Astrocyte (in vitro differentiated cells and primary cell): Measurements from ENCODE around the gene KCNMA1. TPM values are rescaled to one million over a fixed set of nuclear protein-coding genes. Genes with fewer than 3 reads are reported as not detected.

ENCODE experiments used
- DNase-seq: peaks from one replicate; pipeline ENCODE4 v3.0.0-alpha.2; 2010; ENCODE audit warnings: low read depth
- FAIRE-seq: peaks from 2 replicates; lab custom pipeline; 2011; peaks lifted over from hg19 to GRCh38; lab: Jason Lieb, UNC
- H2AFZ ChIP-seq: 2 replicates; pipeline ENCODE4 v1.6.0; 2012; ENCODE audit warnings: low read depth, low read length, inconsistent platforms
- H3K27ac ChIP-seq: 2 replicates; pipeline ENCODE4 v1.5.1; 2011; ENCODE audit warnings: low read depth, low read length, inconsistent platforms
- H3K27me3 ChIP-seq: 2 replicates; pipeline ENCODE4 v1.6.0; 2011; ENCODE audit warnings: low read length, inconsistent platforms; ENCODE audit not compliant: insufficient read depth
- H3K36me3 ChIP-seq: 2 replicates; pipeline ENCODE4 v1.5.1; 2011; ENCODE audit warnings: low read length, inconsistent platforms; ENCODE audit not compliant: insufficient read depth
- H3K4me1 ChIP-seq: 2 replicates; pipeline ENCODE4 v1.5.1; 2011; ENCODE audit warnings: low read length, inconsistent platforms; ENCODE audit not compliant: insufficient read depth
- H3K4me2 ChIP-seq: 2 replicates; pipeline ENCODE4 v1.6.0; 2012; ENCODE audit warnings: low read length, inconsistent platforms
- H3K4me3 ChIP-seq: 2 replicates; pipeline ENCODE4 v1.5.1; 2011; ENCODE audit warnings: low read depth, mild to moderate bottlenecking, low read length, inconsistent platforms; ENCODE audit not compliant: insufficient read depth
- H3K79me2 ChIP-seq: 2 replicates; pipeline ENCODE4 v1.6.0; 2012; ENCODE audit warnings: mild to moderate bottlenecking, low read length, inconsistent platforms; ENCODE audit not compliant: insufficient read depth
- H3K9ac ChIP-seq: 2 replicates; pipeline ENCODE4 v1.6.0; 2012; ENCODE audit warnings: mild to moderate bottlenecking, low read length, inconsistent platforms
- H3K9me3 ChIP-seq: 2 replicates; pipeline ENCODE4 v1.5.1; 2012; ENCODE audit warnings: low read depth, mild to moderate bottlenecking, low read length, inconsistent platforms; ENCODE audit not compliant: insufficient read depth
- H4K20me1 ChIP-seq: 2 replicates; pipeline ENCODE4 v1.6.0; 2012; ENCODE audit warnings: low read length, inconsistent platforms; ENCODE audit not compliant: insufficient read depth
- H3K27ac Mint-ChIP-seq: one replicate; pipeline ENCODE4 v1.8.0; 2021; ENCODE audit warnings: mild to moderate bottlenecking, mixed read lengths; ENCODE audit not compliant: unreplicated experiment
- H3K27me3 Mint-ChIP-seq: one replicate; pipeline ENCODE4 v1.8.0; 2021; ENCODE audit warnings: low read depth, mixed read lengths; ENCODE audit not compliant: unreplicated experiment
- H3K36me3 Mint-ChIP-seq: one replicate; pipeline ENCODE4 v1.8.0; 2021; ENCODE audit warnings: low read depth, mixed read lengths; ENCODE audit not compliant: unreplicated experiment
- H3K4me1 Mint-ChIP-seq: one replicate; pipeline ENCODE4 v1.8.0; 2021; ENCODE audit warnings: low read depth, mixed read lengths; ENCODE audit not compliant: unreplicated experiment
- H3K4me3 Mint-ChIP-seq: one replicate; pipeline ENCODE4 v1.8.0; 2021; ENCODE audit warnings: mild to moderate bottlenecking, moderate library complexity, mixed read lengths; ENCODE audit not compliant: unreplicated experiment
- H3K9me3 Mint-ChIP-seq: one replicate; pipeline ENCODE4 v1.8.0; 2021; ENCODE audit warnings: mild to moderate bottlenecking, mixed read lengths; ENCODE audit not compliant: unreplicated experiment
- EZH2 ChIP-seq: IDR thresholded peaks from 2 replicates; pipeline ENCODE4 v1.6.1; 2012; ENCODE audit warnings: mild to moderate bottlenecking, low read length, inconsistent platforms; ENCODE audit not compliant: insufficient read depth
- total RNA-seq: library from RNA; stranded (reverse); gene quantifications from 2 replicates; pipeline ENCODE4 v1.2.1, GENCODE V29; 2021
- TF ChIP-seq, protein P1 (sequence below): IDR thresholded peaks from 2 replicates; pipeline ENCODE4 v1.5.1; 2011; ENCODE audit warnings: low read depth, mild to moderate bottlenecking, inconsistent platforms, low read length, moderate library complexity; ENCODE audit not compliant: insufficient read depth

KCNMA1 gene
- total RNA-seq, 1 donor from 2014 or later: 45.8 TPM

DNA sequence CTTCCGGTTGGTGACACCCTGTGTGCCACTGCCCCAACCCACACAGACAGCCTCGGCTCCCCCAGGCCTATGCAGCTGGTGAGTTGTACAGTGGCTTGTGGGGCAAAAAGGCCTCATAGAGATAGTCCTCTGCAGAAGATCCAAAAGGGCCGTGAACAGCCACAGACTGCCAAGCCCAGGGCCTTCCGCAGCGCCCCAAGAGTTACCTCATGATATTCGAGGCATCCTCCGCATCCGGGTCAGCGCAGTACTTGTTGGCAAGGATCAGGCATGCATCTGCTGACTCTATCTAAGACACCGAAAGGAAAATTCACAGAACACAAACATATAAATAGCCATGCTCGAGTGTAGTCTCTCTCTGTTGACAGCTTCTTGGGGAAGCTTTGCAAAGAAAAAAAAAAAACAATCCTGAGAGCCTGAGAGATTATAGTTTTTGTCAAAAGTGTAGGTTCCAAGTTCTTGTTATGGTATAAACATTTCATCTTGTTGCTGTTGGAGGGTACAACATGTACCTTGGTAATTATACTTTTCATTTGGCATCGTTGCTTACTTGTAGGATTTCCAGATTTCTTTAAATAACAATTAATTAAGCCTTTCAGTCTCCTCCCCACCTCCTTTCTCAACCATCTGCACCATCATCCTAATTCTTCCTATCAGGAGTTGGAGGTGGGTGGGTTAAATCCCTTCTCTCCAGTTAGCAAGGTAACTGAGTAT lies 553.0 kb downstream of the KCNMA1 start:
- no peaks in the 10 kb centered on the region for H3K79me2 ChIP-seq
- Mint-ChIP-seq H3K4me1 (no peaks in the 10 kb centered on the region), H3K4me3 (no peak overlapping the region), H3K27me3 (no peaks in the 10 kb centered on the region), H3K27ac (no peak overlapping the region), H3K36me3 (peaks cover 7% of the 10 kb centered on the region), H3K9me3 (no peaks in the 10 kb centered on the region)
- no peak for FAIRE-seq
- no peak overlapping the region for H3K9ac ChIP-seq
- no peak overlapping the region for H2AFZ ChIP-seq
- H3K9me3 ChIP-seq: no peaks in the 10 kb centered on the region
- no peaks in the 10 kb centered on the region for H3K4me1 ChIP-seq
- no peak for TF ChIP-seq EZH2
- TF ChIP-seq, protein P1, sequence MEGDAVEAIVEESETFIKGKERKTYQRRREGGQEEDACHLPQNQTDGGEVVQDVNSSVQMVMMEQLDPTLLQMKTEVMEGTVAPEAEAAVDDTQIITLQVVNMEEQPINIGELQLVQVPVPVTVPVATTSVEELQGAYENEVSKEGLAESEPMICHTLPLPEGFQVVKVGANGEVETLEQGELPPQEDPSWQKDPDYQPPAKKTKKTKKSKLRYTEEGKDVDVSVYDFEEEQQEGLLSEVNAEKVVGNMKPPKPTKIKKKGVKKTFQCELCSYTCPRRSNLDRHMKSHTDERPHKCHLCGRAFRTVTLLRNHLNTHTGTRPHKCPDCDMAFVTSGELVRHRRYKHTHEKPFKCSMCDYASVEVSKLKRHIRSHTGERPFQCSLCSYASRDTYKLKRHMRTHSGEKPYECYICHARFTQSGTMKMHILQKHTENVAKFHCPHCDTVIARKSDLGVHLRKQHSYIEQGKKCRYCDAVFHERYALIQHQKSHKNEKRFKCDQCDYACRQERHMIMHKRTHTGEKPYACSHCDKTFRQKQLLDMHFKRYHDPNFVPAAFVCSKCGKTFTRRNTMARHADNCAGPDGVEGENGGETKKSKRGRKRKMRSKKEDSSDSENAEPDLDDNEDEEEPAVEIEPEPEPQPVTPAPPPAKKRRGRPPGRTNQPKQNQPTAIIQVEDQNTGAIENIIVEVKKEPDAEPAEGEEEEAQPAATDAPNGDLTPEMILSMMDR: no peak
- H3K4me2 ChIP-seq: no peak overlapping the region
- H3K27me3 ChIP-seq: no peaks in the 10 kb centered on the region
- no peaks in the 10 kb centered on the region for H4K20me1 ChIP-seq
- no peaks in the 10 kb centered on the region for H3K36me3 ChIP-seq
- H3K4me3 ChIP-seq: no peak overlapping the region
- no peak for DNase-seq
- H3K27ac ChIP-seq: no peak overlapping the region

DNA sequence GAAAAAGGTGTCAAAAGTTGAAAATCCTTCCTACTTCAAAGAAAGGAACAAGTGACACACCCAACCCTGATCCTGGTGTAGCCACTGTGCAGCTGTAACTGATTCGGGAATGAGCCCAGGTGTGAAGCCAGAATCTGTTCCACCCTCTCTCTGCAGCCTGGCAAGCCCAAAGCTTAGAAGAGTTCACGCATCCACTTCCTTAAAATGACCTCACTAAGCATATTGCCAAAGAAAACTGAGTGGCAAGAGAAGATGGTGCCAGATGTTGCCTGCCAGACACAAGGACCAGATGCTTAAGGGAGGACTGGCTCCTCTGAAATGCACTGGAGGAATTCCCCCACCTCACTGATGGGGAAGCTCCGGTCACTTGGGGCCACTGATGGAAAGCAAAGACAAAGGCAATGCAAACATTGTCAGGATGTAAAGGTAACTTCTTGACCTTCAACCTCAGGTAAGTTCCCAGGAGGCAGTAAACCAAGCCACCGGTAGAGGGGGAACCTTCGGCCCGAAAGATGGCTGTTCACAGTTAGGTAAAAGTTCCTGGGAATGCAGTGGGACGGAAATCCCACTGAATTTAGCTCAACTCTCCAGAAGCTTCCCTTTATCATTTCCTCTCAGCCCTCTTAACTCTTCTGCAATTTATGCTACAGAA lies 554.9 kb downstream of the KCNMA1 start:
- H4K20me1 ChIP-seq: no peaks in the 10 kb centered on the region
- no peak for TF ChIP-seq EZH2
- TF ChIP-seq, protein P1: no peak
- no peaks in the 10 kb centered on the region for H3K4me1 ChIP-seq
- Mint-ChIP-seq H3K27ac (no peak overlapping the region), H3K4me3 (no peak overlapping the region), H3K27me3 (no peaks in the 10 kb centered on the region), H3K9me3 (no peaks in the 10 kb centered on the region), H3K4me1 (no peaks in the 10 kb centered on the region), H3K36me3 (peaks cover 8% of the 10 kb centered on the region)
- H3K27ac ChIP-seq: no peak overlapping the region
- no peak for FAIRE-seq
- no peak overlapping the region for H2AFZ ChIP-seq
- no peak overlapping the region for H3K4me3 ChIP-seq
- no peaks in the 10 kb centered on the region for H3K79me2 ChIP-seq
- no peak overlapping the region for H3K9ac ChIP-seq
- H3K9me3 ChIP-seq: no peaks in the 10 kb centered on the region
- no peak overlapping the region for H3K4me2 ChIP-seq
- H3K36me3 ChIP-seq: no peaks in the 10 kb centered on the region
- DNase-seq: no peak
- H3K27me3 ChIP-seq: no peaks in the 10 kb centered on the region

DNA sequence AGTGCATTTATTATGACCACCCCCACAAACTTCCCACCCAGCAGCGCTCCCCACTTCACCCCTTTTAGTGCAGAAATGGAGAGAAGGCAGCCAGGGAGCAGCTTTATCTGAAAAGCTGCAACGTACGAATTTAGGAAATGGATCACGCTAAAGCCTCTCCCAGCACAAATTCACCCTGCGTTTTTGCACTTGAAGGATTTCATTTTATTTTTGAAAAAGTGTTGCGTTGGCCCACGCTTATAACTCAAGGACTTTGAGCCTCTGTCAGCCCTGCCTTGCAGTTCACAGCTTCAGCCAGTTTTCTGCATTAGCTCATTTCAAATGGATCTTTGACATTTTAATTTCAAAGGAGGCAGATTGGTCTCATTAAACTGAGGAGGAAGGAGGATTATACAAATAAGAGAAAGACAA lies 556.1 kb downstream of the KCNMA1 start:
- no peaks in the 10 kb centered on the region for H3K79me2 ChIP-seq
- TF ChIP-seq, protein P1: no peak
- no peak for TF ChIP-seq EZH2
- H3K27me3 Mint-ChIP-seq: no peaks in the 10 kb centered on the region
- no peak overlapping the region for H2AFZ ChIP-seq
- no peaks in the 10 kb centered on the region for H4K20me1 ChIP-seq
- no peak overlapping the region for H3K9ac ChIP-seq
- H3K4me1 Mint-ChIP-seq: peaks cover 3% of the 10 kb centered on the region
- no peak overlapping the region for H3K27ac ChIP-seq
- H3K9me3 Mint-ChIP-seq: no peaks in the 10 kb centered on the region
- H3K4me3 Mint-ChIP-seq: no peak overlapping the region
- no peaks in the 10 kb centered on the region for H3K36me3 ChIP-seq
- H3K4me2 ChIP-seq: no peak overlapping the region
- H3K4me1 ChIP-seq: no peaks in the 10 kb centered on the region
- no peak overlapping the region for H3K27ac Mint-ChIP-seq
- FAIRE-seq (no peak), DNase-seq (no peak)
- H3K36me3 Mint-ChIP-seq: peaks cover 12% of the 10 kb centered on the region
- no peaks in the 10 kb centered on the region for H3K9me3 ChIP-seq
- H3K4me3 ChIP-seq: no peak overlapping the region
- no peaks in the 10 kb centered on the region for H3K27me3 ChIP-seq
